Measurements from ENCODE around the gene CSNK2B. TPM values are rescaled to one million over a fixed set of nuclear protein-coding genes. Genes with fewer than 3 reads are reported as not detected.

The CSNK2B gene
- polyA plus RNA-seq, 2 of the 4 experiments (the other 2 are of a cell fraction), result 41.8 to 141 TPM

DNA sequence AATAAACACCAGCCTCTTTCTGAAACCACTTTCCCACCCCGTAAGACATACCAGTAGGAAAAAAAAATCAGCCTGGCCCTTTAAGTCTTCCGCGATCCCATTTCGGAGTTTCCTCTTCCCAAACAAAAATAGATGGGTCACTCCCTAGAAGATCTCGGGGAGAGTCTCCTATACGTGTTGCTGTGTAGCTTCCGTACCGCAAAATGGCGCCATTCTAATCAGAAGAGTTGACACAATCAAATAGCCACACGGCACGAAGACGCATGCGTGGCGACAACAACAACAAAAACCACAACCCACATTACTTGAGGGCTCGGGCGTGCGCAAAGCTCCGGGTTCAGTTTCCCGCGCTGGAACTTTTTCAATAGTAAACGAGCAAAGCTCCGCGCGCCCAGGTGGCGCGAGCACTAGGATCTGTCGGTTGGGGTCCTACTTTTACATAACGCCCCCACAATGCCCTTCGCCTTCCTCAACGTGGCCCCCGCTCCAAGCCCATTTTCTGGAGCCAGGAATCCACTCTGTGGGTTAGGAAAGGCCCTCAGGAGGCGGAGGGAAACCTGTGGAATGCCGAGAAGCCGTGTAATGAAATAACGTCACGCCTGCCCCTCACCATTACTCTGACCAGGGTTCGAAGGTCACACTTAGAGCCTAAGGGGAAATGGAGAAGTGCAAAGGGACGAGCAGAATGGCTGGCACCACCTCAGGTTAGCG, 935 bp upstream of the CSNK2B start, which contains the start of gene GPANK1:
GPANK1 (minus strand) TSS at position 208 of the 711 bp plus-strand sequence. CDS start 519 bp downstream, outside the sequence.
- peak within 1 kb of the TSS; percentile 94 for H3K4me2 ChIP-seq
- DNase-seq (ENCODE audit: low read depth in 1 of 2, low spot score in 1 of 2) (peak; percentile 69 to 94), FAIRE-seq (no peak), ATAC-seq (peak; percentile 65 to 70)
- no peaks in the 10 kb centered on the region for H3K9me3 ChIP-seq
- ChIA-PET CTCF (interaction anchor here (1.6 kb wide), 1 partner anchor 166 kb away, joined by 4 read pairs; no protein-coding TSS in a partner anchor), POLR2A (interaction anchor here (0.5 to 2.5 kb wide), 7 partner anchors 11 to 230 kb away, joined by 3 to 14 read pairs (median 6); partner anchors contain the start of genes BAG6, HSPA1A, HSPA1B and HSPA1L)
- WGBS (ENCODE audit: missing lambda C conversion rate), result 2% methylated on average over 27 of the region's 39 CpGs
- H3K4me3 ChIP-seq, result peak within 1 kb of the TSS; percentile 83
- H3K4me1 ChIP-seq, result peaks cover 24% of the 10 kb centered on the region
- TF ChIP-seq JUN (IDR thresholded peaks at IDR 0.05), result 0 out of 5 replicates have a peak, but pooled peaks of 1 of the 2 experiments have one; percentile 8
- TF ChIP-seq FOSB (CRISPR knock-in tag; IDR thresholded peaks at IDR 0.05), result 0 out of 2 replicates have a peak, but pooled peaks have one; percentile 25
- TF ChIP-seq, protein P1, sequence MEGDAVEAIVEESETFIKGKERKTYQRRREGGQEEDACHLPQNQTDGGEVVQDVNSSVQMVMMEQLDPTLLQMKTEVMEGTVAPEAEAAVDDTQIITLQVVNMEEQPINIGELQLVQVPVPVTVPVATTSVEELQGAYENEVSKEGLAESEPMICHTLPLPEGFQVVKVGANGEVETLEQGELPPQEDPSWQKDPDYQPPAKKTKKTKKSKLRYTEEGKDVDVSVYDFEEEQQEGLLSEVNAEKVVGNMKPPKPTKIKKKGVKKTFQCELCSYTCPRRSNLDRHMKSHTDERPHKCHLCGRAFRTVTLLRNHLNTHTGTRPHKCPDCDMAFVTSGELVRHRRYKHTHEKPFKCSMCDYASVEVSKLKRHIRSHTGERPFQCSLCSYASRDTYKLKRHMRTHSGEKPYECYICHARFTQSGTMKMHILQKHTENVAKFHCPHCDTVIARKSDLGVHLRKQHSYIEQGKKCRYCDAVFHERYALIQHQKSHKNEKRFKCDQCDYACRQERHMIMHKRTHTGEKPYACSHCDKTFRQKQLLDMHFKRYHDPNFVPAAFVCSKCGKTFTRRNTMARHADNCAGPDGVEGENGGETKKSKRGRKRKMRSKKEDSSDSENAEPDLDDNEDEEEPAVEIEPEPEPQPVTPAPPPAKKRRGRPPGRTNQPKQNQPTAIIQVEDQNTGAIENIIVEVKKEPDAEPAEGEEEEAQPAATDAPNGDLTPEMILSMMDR (IDR thresholded peaks at IDR 0.05), result no peak
- no peak for TF ChIP-seq HOXB5 (CRISPR knock-in tag; IDR thresholded peaks at IDR 0.05)
- TF ChIP-seq EP300 (IDR thresholded peaks at IDR 0.05), result no peak
- TF ChIP-seq TFCP2L1 (CRISPR knock-in tag; IDR thresholded peaks at IDR 0.05), result 0 out of 2 replicates have a peak, but pooled peaks have one; percentile 17
- TF ChIP-seq POLR2AphosphoS2 (conservative IDR thresholded peaks at IDR 0.05; ENCODE audit: low read length), result no peak
- peak; percentile 79 for TF ChIP-seq MAX (IDR thresholded peaks at IDR 0.05)
- peak; percentile 80 for TF ChIP-seq E2F6 (IDR thresholded peaks at IDR 0.05; ENCODE audit: borderline replicate concordance, low read depth)
- 0 out of 2 replicates have a peak, but pooled peaks have one; percentile 8 for TF ChIP-seq PHF8 (IDR thresholded peaks at IDR 0.05; ENCODE audit: borderline replicate concordance, low read depth)
- TF ChIP-seq CBX8 (IDR thresholded peaks at IDR 0.05), result no peak
- no peak for TF ChIP-seq HES2 (IDR thresholded peaks at IDR 0.05)
- TF ChIP-seq CEBPB (IDR thresholded peaks at IDR 0.05), result 0 out of 4 replicates have a peak, but pooled peaks of 1 of the 2 experiments have one; percentile 4
- H3K27ac ChIP-seq, result peak within 1 kb of the TSS; percentile 90 to 97

DNA sequence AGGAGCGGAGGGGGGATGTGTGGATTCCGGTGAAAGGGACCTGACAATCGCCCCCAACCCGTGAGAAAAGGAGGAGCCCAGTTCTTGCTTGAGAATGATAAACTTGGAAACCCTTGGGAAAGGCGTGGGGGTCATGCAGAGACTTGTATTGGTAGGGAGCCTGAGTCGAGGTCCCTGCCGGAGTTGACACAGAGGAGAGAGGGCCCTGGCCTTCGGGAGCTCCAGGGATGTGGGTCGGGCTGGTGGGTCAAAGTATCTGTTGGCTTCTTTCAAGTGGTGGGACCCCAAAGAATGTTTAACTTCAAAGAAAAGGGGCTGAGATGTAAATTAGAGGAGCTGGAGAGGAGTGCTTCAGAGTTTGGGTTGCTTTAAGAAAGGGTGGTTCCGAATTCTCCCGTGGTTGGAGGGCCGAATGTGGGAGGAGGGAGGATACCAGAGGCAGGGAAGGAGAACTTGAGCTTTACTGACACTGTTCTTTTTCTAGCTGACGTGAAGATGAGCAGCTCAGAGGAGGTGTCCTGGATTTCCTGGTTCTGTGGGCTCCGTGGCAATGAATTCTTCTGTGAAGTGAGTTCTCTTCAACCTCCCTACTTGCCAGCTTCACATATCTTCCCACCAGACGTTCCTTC, 571 bp downstream of the CSNK2B start:
- peak overlapping the region; percentile 90 to 97 for H3K27ac ChIP-seq
- TF ChIP-seq KDM5A (IDR thresholded peaks at IDR 0.05), result no peak
- no peak for TF ChIP-seq HMGXB4 (CRISPR knock-in tag; IDR thresholded peaks at IDR 0.05; ENCODE audit: borderline replicate concordance)
- TF ChIP-seq EHMT2 (IDR thresholded peaks at IDR 0.05; ENCODE audit: low read depth), result no peak
- TF ChIP-seq CBX2 (IDR thresholded peaks at IDR 0.05; ENCODE audit: borderline replicate concordance, low read depth), result no peak
- no peak for TF ChIP-seq HOXA7 (CRISPR knock-in tag; IDR thresholded peaks at IDR 0.05)
- no peak for TF ChIP-seq SMC3 (IDR thresholded peaks at IDR 0.05)
- no peak for TF ChIP-seq TFCP2L1 (CRISPR knock-in tag; IDR thresholded peaks at IDR 0.05)
- TF ChIP-seq NPAS2 (CRISPR knock-in tag; IDR thresholded peaks at IDR 0.05; ENCODE audit: borderline replicate concordance), result no peak
- no peak for TF ChIP-seq HDAC2 (IDR thresholded peaks at IDR 0.05)
- TF ChIP-seq ZC3H11A (IDR thresholded peaks at IDR 0.05), result no peak
- TF ChIP-seq HEYL (CRISPR knock-in tag; IDR thresholded peaks at IDR 0.05), result no peak
- TF ChIP-seq RAD21 (conservative IDR thresholded peaks at IDR 0.05 in 1 of 2, IDR thresholded peaks at IDR 0.05 in 1 of 2), result no peak
- TF ChIP-seq MAFK (IDR thresholded peaks at IDR 0.05; ENCODE audit: partially characterized antibody), result no peak
- peak overlapping the region; percentile 83 for H3K4me3 ChIP-seq
- ChIA-PET POLR2A (no interaction called here), CTCF (no interaction called here)
- H3K9me3 ChIP-seq, result no peaks in the 10 kb centered on the region
- 1% methylated on average over 11 of the region's 15 CpGs for WGBS (ENCODE audit: missing lambda C conversion rate)
- FAIRE-seq (no peak), DNase-seq (ENCODE audit: low read depth in 1 of 2, low spot score in 1 of 2) (no peak), ATAC-seq (no peak)
- peak overlapping the region; percentile 94 for H3K4me2 ChIP-seq
- H3K4me1 ChIP-seq, result peaks cover 19% of the 10 kb centered on the region
